GM19023 (cell line): Measurements from ENCODE around the gene CLEC4E.
A peak's percentile ranks its signal among the peaks of the same experiment; 100 is the strongest.
"Not testable (repeated sequence)": the region's sequence is repeated elsewhere in the genome, so short reads cannot be mapped to it uniquely, and the experiment has no call there.

Experiments used
- ATAC-seq: cut with Tn5 transposase; IDR thresholded peaks from one replicate; pipeline ENCODE4 v1.9.1; 2021; ENCODE audit warnings: mild to moderate bottlenecking, moderate library complexity; ENCODE audit not compliant: unreplicated experiment

The CLEC4E gene

DNA sequence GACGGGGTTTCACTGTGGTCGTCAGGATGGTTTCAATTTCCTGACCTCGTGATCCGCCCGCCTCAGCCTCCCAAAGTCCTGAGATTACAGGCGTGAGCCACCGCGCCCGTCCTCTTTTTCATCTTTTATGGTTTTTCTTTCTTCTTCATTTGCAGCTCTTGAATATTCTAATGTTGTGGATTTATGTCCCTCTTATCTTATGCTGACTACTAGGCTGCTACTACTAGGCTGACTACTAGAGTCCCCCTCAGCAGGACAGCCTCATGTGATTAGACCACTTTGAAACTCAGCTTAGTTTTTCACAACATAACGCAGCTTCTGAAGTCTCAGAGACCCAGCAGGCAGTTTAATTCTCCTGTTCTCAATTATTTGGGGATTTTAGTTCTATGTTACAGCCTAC, 857 bp upstream of the CLEC4E start:
- ATAC-seq, result no peak

DNA sequence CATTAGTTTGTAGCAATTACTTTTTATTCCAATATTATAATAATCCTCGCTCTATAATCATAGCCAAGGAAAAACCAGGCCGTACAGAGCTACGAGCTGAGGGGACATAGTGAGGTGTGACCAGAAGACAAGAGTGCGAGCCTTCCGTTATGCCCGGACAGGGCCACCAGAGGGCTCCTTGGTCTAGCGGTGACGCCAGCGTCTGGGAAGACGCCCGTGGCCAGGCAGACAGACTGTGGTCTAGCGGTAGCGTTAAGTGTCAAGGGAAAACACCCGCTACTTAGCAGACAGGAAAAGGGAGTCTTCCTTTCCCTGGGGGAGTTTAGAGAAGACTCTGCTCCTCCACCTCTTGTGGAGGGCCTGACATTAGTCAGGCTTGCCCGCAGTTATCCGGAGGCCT, 2.9 kb downstream of the CLEC4E start:
- ATAC-seq, result not testable (repeated sequence)

DNA sequence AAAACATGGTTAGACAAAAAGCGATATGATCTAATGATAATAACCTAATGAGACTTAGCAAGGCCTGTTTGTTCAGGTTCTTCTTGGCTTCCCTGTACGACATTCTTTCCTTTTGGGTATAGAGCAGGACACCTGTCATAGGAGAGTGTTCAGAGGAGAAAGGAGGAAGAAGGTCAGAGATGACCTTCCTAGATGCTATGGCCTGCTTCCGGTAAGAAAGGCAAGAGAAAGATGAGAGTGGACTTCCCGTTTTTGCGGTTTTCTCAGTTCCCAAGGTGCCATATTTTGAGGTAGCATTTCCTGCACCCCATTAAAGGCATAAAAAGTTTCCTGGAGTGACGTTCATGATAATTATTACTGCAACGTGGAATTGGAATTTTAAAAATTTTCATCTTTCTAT, 8.7 kb downstream of the CLEC4E start:
- no peak for ATAC-seq

DNA sequence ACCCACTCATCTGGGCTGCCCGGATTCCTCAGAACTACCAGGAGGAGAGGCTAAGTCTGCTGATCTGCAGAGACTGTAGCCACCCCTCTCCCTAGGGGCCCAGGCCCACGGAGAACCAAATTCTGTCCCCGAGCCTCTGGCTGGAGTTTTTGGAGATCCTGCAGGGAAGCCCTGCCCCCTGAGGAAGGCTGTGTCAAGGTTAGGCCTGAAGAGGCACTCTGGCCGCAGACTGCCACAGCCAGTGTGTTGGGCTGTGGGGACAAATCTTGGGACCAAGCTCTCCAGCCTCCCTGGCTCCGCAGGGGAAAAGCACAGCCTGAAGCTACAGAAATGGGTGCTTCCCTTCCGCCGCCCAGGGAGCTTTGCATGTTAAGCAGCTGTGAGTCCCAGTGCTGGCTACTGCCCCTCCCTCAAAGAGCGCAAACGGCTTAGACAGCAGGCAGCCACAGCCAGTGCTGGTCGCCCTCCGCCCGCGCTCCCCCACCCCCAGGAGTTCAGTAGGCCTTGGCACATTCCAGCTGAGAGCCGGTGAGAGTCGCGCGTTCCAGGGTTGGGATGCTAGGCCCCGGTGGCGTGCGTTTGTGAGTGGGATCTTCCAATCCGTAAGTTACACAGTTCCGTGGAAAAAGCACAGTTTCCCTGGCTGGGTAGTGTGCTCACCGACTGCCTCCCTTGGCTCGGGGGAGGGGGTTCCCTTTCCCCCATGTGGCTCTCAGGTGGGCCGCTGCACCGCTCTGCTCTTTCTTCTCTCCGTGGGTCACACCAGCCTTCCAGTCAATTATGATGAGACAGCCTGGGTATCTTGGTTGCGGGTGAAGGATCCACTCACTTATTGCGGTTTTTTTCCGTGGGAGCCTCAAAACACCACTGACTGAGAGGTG, 13.2 kb downstream of the CLEC4E start:
- no peak for ATAC-seq

DNA sequence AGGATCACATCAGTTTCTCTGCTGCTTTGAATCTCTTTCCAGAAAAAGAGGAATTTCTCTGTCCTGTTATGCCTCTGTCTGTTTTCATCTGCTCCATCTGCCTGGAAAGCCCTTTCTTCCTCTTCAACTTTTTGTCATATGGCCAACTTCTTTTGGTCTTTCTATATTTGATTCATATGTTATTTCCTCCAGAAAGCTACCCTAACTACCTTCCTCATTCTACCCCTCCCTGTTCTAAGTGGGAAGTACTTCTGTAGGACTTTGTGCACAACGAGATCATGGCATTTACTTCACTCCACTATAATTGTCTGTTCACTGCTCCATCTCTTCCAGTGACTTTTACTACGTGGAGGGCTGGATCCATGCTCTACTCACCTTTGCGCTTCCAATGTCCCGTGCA, 21.5 kb downstream of the CLEC4E start:
- ATAC-seq, result no peak

DNA sequence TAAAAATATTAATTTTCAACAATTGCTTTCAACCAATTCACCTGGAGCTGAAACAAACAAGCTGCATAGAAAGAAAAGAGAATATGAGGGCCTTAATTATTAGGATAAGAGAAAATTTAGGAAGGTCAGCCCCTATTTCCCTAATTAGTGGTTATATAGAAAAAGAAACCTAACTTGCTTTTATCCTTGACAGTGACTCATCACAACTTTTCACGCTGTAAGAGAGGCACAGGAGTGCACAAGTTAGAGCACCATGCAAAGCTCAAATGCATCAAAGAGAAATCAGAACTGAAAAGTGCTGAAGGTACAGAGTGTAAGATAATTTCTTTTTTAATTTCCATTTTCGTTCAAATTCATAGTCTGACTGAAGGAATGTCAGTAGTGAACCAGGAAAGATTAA, 22.7 kb downstream of the CLEC4E start:
- no peak for ATAC-seq

DNA sequence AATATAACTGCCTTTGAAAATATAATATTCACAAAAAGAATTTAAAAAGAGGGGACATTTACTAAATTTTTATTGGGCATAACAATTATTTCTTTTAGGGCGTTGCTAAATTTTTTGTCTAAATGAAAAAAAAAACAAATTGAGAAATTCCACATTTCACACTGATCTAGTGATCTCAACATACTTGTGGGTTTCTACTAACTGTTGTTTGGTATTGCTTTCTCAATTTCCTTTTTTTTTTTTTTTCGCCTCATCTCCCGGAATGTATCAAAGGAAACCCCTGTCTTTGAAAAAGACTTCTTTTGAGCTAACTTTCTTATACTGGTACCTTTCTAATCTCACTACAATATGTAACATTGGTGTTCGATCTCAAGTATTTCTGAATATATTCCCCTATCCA, 27.4 kb downstream of the CLEC4E start, which contains the start of gene CLEC4D:
Gene CLEC4D, plus strand, starts transcription at position 248 of the 400 bp plus-strand sequence. CDS start 230 bp downstream, outside the sequence.
- ATAC-seq, result no peak

DNA sequence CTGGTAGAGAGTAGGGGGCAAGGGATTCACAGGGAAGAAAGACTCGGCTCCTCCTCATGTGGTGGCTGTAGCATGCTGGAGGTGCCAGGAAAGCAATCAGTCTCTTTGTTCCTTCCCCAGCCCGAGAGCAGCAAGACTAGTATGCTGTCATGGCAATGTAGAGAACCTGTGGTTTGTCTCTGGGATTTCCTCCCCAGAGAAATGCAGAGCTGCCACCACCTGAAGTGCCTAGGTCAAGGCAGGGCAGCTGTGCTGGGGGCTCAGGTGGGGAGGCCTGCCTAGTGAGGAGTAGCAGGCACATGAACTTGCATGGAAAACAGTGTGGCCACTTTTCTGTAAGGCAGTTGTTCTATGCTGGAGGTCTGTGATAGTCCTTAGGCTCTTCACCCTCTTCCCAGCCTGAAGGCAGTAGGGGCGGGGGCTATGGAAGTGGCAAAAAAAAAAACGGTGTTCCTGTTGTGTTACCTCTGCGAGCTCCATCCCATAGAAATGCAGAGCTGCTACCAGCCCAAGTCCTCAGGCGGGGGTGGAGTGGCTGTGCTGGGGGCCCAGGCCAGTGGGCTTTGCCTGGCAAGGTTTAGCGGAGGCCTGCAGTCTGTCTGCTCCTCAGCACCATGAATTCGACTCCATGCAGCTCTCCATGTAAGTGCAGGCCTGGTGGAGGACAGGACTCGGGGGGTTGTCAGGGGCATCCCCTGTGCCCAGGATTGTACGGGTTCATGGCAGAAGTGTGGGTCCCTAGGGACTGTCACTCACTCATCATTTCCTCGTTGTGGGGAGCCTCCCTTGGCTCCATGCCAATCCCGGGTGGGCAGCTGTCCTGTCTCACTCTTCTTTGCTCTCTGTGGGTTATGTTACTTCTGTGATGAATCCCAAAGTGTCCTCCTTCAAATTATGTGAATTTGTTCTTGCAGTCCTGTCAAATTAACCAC, 31.5 kb downstream of the CLEC4E start:
- no peak for ATAC-seq

DNA sequence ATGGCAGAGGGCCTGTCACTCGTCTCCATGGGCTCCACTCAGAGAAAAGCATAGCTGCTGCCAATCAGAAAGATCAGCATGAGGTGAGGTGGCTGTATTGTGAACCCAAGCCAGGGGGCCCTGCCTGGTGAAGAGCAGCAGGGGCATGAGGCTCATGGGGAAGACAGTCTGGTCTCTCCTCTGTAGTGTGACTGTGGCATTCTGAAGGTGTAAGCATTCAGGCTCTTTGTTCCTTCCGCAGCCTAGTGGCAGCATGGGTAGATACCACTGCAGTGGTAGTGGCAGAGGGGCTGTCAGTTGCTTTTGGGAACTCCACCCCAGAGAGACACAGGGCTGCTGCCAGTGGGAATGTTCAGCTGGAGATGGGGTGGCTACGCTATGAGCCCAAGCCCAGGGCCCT, 32.5 kb downstream of the CLEC4E start:
- no peak for ATAC-seq

DNA sequence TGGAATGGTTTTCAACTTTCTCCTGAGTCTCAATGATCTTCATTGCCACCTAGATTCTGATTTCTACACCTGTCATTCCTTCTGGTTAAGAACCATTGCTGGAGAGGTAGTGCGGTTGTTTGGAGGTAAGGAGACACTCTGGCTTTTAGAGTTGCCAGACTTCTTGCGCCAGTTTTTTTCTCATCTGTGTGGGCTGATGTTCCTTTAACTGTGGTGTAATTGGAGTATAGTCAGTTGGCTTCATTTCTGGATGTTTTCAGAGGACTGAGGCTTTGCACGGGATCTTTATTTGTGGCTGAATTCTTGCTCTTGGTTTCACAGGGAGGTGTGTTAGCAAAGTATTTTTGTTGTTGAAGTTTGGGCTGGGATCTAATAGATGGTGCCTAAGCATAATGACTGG, 33.1 kb downstream of the CLEC4E start:
- ATAC-seq, result no peak

DNA sequence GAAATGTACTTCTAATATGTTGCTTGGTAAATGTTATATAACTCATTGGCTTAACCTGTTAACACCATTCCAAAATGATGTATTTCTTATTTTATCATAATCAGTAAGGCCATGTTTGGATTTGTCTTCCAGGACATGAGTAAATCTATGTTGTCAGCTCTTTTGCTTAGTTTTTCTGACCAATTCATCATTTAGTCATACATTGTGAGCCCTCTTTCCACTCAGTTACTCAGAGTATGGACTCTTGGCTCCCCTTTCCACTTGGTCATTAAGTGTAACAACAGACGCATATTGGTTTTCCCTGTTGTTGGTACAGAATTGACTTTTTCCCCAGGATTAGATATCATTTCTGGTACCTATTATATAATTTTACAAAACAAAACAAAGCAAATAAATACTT, 36.4 kb downstream of the CLEC4E start:
- no peak for ATAC-seq

DNA sequence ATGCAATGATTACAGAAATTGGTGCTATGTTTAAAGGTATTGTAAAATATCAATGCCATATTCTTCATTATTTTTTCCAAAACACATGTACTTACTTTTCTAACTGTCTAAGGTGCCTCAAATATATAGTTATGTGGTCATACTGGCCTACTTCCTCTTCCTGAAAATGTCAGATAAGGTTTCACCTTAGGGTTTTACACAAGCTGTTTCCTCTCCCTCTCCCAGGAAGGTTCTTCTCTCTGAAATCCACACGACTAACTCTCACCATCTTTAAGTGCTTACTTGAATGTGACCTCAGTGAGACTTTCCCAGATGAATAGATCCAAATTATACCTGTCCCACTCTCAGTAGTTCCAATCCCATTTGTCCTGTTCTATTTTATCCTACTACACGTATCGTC, 39.0 kb downstream of the CLEC4E start:
- ATAC-seq, result no peak

DNA sequence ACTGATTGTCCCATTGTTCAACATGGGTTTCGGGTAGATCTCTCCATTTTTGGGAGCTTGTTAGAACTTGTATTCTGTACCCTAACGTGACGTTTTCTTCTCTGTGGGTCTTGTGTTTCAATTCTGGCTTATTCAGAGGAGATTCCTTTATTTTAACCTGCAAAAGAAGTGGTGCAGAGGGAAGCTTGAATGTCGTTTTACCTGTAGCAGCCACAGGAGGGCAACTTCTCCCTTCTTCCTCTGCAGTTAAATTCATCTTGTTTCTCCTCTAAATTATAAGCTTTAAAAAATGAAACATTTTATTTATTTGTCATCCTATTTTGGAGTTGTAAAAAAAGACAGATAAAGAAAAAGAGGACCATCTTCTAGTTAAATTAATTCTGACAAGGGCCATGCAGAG, 41.1 kb downstream of the CLEC4E start:
- ATAC-seq, result no peak

DNA sequence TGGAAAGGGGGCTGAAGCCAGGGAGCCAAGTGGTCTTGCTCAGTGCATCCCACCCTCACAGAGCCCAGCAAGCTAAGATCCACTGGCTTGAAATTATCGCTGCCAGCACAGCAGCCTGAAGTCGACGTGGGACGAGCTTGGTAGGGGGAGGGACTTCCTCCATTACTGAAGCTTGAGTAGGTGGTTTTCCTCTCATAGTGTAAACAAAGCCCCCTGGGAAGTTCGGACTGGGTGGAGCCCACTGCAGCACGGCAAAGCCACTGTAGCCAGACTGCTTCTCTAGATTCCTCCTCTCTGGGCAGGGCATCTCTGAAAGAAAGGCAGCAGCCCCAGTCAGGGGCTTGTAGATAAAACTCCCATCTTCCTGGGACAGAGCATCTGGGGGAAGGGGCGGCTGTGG, 44.6 kb downstream of the CLEC4E start:
- not testable (repeated sequence) for ATAC-seq

DNA sequence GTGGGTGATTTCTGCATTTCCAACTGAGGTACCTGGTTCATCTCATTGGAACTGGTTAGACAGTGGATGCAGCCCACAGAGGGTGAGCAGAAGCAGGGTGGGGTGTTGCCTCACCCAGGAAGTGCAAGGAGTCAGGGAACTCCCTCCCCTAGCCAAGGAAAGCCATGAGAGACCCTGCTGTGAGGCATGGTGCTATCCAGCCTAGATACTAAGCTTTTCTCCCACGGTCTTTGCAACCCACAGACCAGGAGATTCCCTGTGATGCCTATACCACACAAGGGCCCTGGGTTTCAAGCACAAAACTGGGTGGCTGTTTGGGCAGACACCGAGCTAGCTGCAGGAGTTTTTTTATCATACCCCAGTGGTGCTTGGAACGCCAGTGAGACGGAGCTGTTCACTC, 45.0 kb downstream of the CLEC4E start:
- ATAC-seq, result not testable (repeated sequence)

DNA sequence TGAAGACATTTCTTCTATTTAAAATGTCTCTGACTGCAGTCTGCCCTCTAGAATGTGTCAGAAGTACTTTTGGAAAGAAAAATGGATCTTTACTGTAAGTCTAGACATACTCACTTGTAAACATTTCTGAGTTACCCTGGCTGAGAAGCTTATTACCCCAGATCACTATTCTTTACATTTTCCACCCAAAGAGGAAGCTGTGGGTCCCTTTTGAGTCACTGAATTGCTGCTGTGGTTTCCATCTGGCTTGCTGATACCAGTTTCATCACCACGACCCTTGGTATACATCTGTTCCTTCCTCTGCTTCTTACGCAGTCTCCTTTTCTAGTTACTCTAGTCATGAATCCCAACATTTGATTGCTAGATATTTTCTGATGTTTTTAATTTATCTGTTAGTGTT, 47.6 kb downstream of the CLEC4E start:
- ATAC-seq, result peak; percentile 99

DNA sequence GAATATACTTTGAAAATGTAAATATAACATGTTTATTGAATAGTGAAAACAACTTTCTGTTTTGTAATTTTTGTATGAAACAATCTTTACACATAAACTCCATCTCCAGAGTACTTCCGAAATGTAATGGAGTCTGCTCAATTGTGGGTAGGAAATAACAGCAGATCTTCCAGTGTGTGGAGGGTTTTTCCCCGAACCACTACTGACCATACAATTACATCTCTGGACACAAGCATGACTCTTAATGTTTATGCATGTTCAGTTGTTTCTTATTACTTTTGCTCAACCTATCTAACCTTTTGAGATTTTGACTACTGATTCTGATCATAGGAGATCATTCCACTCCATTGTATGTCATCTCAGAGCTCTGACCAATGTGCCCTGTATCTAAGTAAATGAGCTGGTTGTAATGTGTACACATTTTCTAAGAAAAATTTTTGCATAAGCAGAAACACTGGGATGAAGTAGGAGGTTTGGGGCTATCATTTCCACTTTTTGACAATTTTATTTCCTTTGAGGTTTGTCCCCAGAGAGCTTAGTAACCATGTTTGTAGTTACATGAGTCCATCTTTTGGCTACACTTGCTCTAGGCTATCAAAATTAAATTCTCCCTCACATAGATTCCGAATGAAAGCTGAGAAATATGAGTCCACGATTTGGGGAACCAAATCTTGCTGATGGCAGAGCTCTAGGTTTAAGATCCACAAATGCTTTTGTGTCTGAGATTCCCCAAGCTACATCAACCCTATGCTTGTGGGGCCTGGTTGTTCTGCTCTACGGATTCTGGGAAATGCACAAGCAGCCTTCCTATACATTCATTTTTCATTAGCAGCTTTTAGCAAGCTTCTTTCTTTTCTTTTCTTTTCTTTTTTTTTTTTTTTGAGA, 48.8 kb downstream of the CLEC4E start:
- no peak for ATAC-seq
